A673 (cell line): Measurements from ENCODE around the gene CYP51A1. TPM values are rescaled to one million over a fixed set of nuclear protein-coding genes. Genes with fewer than 3 reads are reported as not detected.
"Not testable (repeated sequence)": the region's sequence is repeated elsewhere in the genome, so short reads cannot be mapped to it uniquely, and the experiment has no call there.

ENCODE experiments used
- BruUV-seq: library from RNA; stranded (reverse); fragments of 400-500 nt; replicated peaks from 2 replicates; lab custom pipeline; 2021; lab: Mats Ljungman, UMichigan
- CTCF ChIA-PET: fragments of 300-600 bp; sonication (Branson Sonifier 250); formaldehyde crosslinking; loops from one replicate; lab custom pipeline; 2022; ENCODE audit warnings: antibody characterized with exemption; lab: Charles Lee
- POLR2A ChIA-PET: fragments of 300-600 bp; sonication (Branson Sonifier 250); formaldehyde crosslinking; loops from one replicate; lab custom pipeline; 2022; ENCODE audit warnings: antibody characterized with exemption; ENCODE audit not compliant: low non-redundant PET; lab: Charles Lee
- DNase-seq: peaks from one replicate; pipeline ENCODE4 v3.0.0-alpha.2; 2015; ENCODE audit warnings: low spot score
- H3K27ac ChIP-seq: fragments of 200-600 bp; sonication (generic); 2 replicates; pipeline ENCODE4 v1.5.1; 2016; ENCODE audit warnings: mixed run types, low read depth, mild to moderate bottlenecking, mixed read lengths, antibody characterized with exemption, low read length; ENCODE audit not compliant: poor library complexity, severe bottlenecking
- H3K27me3 ChIP-seq: fragments of 200-600 bp; sonication (generic); replicated peaks from 2 replicates; pipeline ENCODE4 v1.6.1; 2017; ENCODE audit warnings: mixed run types, low read depth, mild to moderate bottlenecking, mixed read lengths, antibody characterized with exemption, low read length; ENCODE audit not compliant: insufficient read depth, poor library complexity
- H3K36me3 ChIP-seq: fragments of 200-600 bp; sonication (generic); 2 replicates; pipeline ENCODE4 v1.6.1; 2016; ENCODE audit warnings: mixed run types, mild to moderate bottlenecking, mixed read lengths, antibody characterized with exemption, low read length; ENCODE audit not compliant: insufficient read depth, poor library complexity, severe bottlenecking
- H3K4me1 ChIP-seq: fragments of 200-600 bp; sonication (generic); 2 replicates; pipeline ENCODE4 v1.6.1; 2017; ENCODE audit warnings: mixed run types, mild to moderate bottlenecking, mixed read lengths, antibody characterized with exemption, low read length; ENCODE audit not compliant: insufficient read depth, poor library complexity, severe bottlenecking
- H3K4me3 ChIP-seq: fragments of 200-600 bp; sonication (generic); 2 replicates; pipeline ENCODE4 v1.5.1; 2016; ENCODE audit warnings: low read depth, mixed run types, mild to moderate bottlenecking, mixed read lengths, low read length; ENCODE audit not compliant: poor library complexity, severe bottlenecking
- H3K9me3 ChIP-seq: fragments of 200-600 bp; sonication (generic); 2 replicates; pipeline ENCODE4 v1.6.1; 2016; ENCODE audit warnings: mixed run types, low read depth, mild to moderate bottlenecking, mixed read lengths, antibody characterized with exemption, low read length; ENCODE audit not compliant: poor library complexity, severe bottlenecking
- CTCF ChIP-seq: fragments of 300-800, 200-600 bp; sonication (generic); conservative IDR thresholded peaks from 2 replicates; pipeline ENCODE4 v1.5.1; 2017; ENCODE audit warnings: low read depth, mild to moderate bottlenecking, antibody characterized with exemption, low read length, moderate library complexity, mixed read lengths
- EZH2 ChIP-seq: fragments of 200-600 bp; sonication (generic); IDR thresholded peaks from 2 replicates; pipeline ENCODE4 v1.6.1; 2017; ENCODE audit warnings: borderline replicate concordance, low read depth, mild to moderate bottlenecking, mixed read lengths, antibody characterized with exemption, low read length; ENCODE audit not compliant: poor library complexity, severe bottlenecking
- intact Hi-C: fragments of 100-400 bp; cut with micrococcal nuclease; formaldehyde crosslinking; loops from one replicate; pipeline ENCODE4 v1.10.0; 2022; ENCODE audit not compliant: unreplicated experiment
- total RNA-seq: library from RNA; stranded (reverse); gene quantifications from 2 replicates; pipeline ENCODE4 v1.2.3, GENCODE V29; 2021

The CYP51A1 gene
- total RNA-seq, 1 experiment from 2014 or later, result 150 TPM

DNA sequence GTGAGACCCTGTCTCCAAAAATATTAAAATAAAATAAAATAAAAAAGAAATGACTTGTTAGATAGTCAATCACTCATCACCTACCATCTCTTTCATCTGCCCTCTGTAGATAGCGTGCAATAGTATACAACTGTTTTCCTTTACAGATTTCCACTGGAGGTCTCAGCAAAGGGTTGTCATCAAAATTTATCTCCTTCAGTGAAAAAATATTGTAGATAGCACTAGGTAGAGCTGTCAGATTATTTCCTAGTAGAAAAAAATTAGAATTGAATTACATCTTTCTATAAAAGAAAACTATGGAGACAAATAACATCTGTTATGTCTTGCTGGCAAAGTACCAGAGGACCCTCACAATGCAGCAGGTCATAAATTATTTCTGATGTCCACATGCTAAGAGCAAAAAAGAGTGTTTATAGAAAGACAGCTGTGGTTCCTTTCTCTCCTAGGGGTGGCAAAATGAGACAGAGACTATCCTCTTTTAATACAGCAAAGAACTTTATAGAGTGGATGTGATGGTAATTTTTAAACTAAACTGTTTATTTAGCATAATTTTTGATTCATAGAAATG lies 16.3 kb upstream of the CYP51A1 start:
- DNase-seq, result no peak
- no peaks in the 10 kb centered on the region for H3K4me1 ChIP-seq
- ChIA-PET CTCF (no interaction called here), POLR2A (no interaction called here)
- no peak overlapping the region for H3K27ac ChIP-seq
- BruUV-seq, result no TSS peak
- TF ChIP-seq CTCF, result no peak
- no peak for TF ChIP-seq EZH2
- no peaks in the 10 kb centered on the region for H3K9me3 ChIP-seq
- H3K27me3 ChIP-seq, result no peaks in the 10 kb centered on the region
- H3K4me3 ChIP-seq, result no peak overlapping the region
- no peaks in the 10 kb centered on the region for H3K36me3 ChIP-seq
- intact Hi-C loops, result no loop called here

- Histone ChIP-seq H3K4me3 (no peak overlapping the region), H3K27me3 (no peaks in the 10 kb centered on the region), H3K9me3 (no peaks in the 10 kb centered on the region), H3K27ac (no peak overlapping the region), H3K4me1 (no peaks in the 10 kb centered on the region), H3K36me3 (no peaks in the 10 kb centered on the region)
- ChIA-PET CTCF (no interaction called here), POLR2A (no interaction called here)
- TF ChIP-seq CTCF (no peak), EZH2 (no peak)
- DNase-seq, result no peak
- no TSS peak for BruUV-seq
- intact Hi-C loops, result no loop called here
These were observed 15.5 kb upstream of the CYP51A1 start for GRCh38 chr7:92149736-92150239.

- H3K4me3 ChIP-seq, intact Hi-C loops, H3K27ac ChIP-seq, BruUV-seq, H3K27me3 ChIP-seq, H3K9me3 ChIP-seq, H3K36me3 ChIP-seq, POLR2A ChIA-PET, H3K4me1 ChIP-seq, DNase-seq, CTCF ChIA-PET: not testable (repeated sequence)
These were observed 9.1 kb upstream of the CYP51A1 start for GRCh38 chr7:92143192-92143880.

DNA sequence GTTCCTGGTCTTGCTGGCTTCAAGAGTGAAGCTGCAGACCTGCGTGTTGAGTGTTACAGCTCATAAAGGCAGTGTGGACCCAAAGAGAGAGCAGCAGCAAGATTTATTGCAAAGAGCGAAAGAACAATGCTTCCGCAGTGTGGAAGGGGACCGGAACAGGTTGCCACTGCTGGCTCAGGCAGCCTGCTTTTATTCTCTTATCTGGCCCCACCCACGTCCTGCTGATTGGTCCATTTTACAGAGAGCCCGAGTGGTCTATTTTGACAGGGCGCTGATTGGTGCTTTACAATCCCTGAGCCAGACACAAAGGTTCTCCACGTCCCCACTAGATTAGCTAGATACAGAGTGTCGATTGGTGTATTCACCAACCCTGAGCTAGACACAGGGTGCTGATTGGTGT lies 8.5 kb upstream of the CYP51A1 start:
- BruUV-seq, CTCF ChIA-PET, POLR2A ChIA-PET: not testable (repeated sequence)

More for the DNA sequence above, 8.5 kb upstream of the CYP51A1 start:
- DNase-seq, H3K27me3 ChIP-seq, H3K4me1 ChIP-seq, H3K4me3 ChIP-seq, H3K9me3 ChIP-seq, H3K36me3 ChIP-seq, intact Hi-C loops, H3K27ac ChIP-seq: not testable (repeated sequence)
